IMR-90 (cell line): ENCODE measurements around the gene SLC6A7.
A peak's percentile ranks its signal among the peaks of the same experiment; 100 is the strongest.

Experiments used
- BHLHE40 ChIP-seq: fragments of 150-350 bp; IDR thresholded peaks from 2 replicates; pipeline ENCODE4 v1.6.1; 2016; ENCODE audit warnings: mild to moderate bottlenecking, low read depth, low read length
- FOS ChIP-seq: fragments of 150-350 bp; IDR thresholded peaks from 2 replicates; pipeline ENCODE4 v1.6.1; 2016; ENCODE audit warnings: low read depth, low read length
- MAFK ChIP-seq: IDR thresholded peaks from 2 replicates; pipeline ENCODE4 v1.6.1; 2012; ENCODE audit warnings: low read depth, low read length, improper control_type of control experiment
- MAZ ChIP-seq: IDR thresholded peaks from 2 replicates; pipeline ENCODE4 v1.6.1; 2012; ENCODE audit warnings: low read depth, mild to moderate bottlenecking, low read length, improper control_type of control experiment, moderate library complexity, borderline replicate concordance
- MXI1 ChIP-seq: IDR thresholded peaks from 2 replicates; pipeline ENCODE4 v1.6.1; 2012; ENCODE audit warnings: low read depth, mild to moderate bottlenecking, low read length, moderate library complexity, borderline replicate concordance
- NFE2L2 ChIP-seq: fragments of 150-350 bp; IDR thresholded peaks from 2 replicates; pipeline ENCODE4 v1.6.1; 2016; ENCODE audit warnings: low read depth, mild to moderate bottlenecking, low read length
- POLR2A ChIP-seq: IDR thresholded peaks from 2 replicates; pipeline ENCODE4 v1.6.1; 2012; ENCODE audit warnings: mild to moderate bottlenecking, low read depth, low read length
- RAD21 ChIP-seq: IDR thresholded peaks from 2 replicates; pipeline ENCODE4 v1.6.1; 2012; ENCODE audit warnings: low read length, improper control_type of control experiment
- RFX5 ChIP-seq: IDR thresholded peaks from 2 replicates; pipeline ENCODE4 v1.8.0; 2012; ENCODE audit warnings: low read depth, mild to moderate bottlenecking, low read length, moderate library complexity
- TF ChIP-seq, protein P1 (sequence below): conservative IDR thresholded peaks from 2 replicates; pipeline ENCODE4 v1.5.1; 2012; ENCODE audit warnings: mild to moderate bottlenecking, low read depth, low read length, improper control_type of control experiment
- TF ChIP-seq, protein P2 (sequence below): fragments of 150-350 bp; IDR thresholded peaks from 2 replicates; pipeline ENCODE4 v1.6.1; 2017; ENCODE audit warnings: mild to moderate bottlenecking, antibody characterized with exemption, low read length, low read depth

DNA sequence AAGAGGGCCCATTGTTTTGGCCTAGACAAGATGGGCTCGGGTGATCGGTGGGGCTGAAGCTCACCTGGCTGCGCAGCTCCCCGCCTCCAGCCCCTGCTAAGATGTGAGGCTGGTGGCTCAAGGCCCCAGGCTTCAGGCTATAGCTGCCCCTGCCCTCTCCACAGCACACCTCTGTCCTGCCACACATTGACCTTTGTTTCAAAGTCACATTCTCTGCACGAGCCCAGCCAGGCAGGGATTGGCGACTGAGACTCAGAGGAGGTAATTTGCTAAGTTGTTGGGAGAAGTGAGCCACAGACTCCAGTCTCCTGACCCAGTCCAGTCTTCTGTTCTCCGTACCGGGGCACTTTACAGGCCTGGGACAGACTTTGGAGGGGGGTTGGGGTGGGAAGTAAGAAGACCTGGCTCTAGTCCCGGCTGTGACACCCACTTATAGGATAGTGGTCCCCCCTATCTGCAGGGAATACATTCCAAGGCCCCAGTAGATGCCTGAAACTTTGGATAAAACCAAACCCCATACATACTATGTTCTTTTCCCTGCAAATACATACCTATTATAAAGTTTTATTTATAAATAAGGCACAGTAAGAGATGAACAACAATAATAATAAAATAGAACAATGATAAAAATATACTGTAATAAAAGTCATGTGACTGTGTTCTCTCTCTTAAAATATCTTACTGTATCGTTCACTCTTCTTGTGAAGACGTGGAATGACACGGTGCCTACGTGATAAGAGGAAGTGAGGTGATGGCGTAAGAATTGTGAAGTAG, 47.5 kb upstream of the SLC6A7 start:
- TF ChIP-seq, protein P1, sequence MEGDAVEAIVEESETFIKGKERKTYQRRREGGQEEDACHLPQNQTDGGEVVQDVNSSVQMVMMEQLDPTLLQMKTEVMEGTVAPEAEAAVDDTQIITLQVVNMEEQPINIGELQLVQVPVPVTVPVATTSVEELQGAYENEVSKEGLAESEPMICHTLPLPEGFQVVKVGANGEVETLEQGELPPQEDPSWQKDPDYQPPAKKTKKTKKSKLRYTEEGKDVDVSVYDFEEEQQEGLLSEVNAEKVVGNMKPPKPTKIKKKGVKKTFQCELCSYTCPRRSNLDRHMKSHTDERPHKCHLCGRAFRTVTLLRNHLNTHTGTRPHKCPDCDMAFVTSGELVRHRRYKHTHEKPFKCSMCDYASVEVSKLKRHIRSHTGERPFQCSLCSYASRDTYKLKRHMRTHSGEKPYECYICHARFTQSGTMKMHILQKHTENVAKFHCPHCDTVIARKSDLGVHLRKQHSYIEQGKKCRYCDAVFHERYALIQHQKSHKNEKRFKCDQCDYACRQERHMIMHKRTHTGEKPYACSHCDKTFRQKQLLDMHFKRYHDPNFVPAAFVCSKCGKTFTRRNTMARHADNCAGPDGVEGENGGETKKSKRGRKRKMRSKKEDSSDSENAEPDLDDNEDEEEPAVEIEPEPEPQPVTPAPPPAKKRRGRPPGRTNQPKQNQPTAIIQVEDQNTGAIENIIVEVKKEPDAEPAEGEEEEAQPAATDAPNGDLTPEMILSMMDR, result no peak
- no peak; the same call in 1 of the 2 replicates for TF ChIP-seq POLR2A
- TF ChIP-seq MAZ, result no peak
- no peak for TF ChIP-seq RAD21
- no peak for TF ChIP-seq RFX5
- TF ChIP-seq, protein P2, sequence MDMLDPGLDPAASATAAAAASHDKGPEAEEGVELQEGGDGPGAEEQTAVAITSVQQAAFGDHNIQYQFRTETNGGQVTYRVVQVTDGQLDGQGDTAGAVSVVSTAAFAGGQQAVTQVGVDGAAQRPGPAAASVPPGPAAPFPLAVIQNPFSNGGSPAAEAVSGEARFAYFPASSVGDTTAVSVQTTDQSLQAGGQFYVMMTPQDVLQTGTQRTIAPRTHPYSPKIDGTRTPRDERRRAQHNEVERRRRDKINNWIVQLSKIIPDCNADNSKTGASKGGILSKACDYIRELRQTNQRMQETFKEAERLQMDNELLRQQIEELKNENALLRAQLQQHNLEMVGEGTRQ, result peak; percentile 31; the same call in 1 of the 2 replicates
- no peak for TF ChIP-seq MAFK
- TF ChIP-seq FOS, result no peak
- no peak for TF ChIP-seq BHLHE40
- no peak for TF ChIP-seq MXI1
- TF ChIP-seq NFE2L2, result no peak
